ENCODE data around the gene GRK1.

Gene GRK1

DNA sequence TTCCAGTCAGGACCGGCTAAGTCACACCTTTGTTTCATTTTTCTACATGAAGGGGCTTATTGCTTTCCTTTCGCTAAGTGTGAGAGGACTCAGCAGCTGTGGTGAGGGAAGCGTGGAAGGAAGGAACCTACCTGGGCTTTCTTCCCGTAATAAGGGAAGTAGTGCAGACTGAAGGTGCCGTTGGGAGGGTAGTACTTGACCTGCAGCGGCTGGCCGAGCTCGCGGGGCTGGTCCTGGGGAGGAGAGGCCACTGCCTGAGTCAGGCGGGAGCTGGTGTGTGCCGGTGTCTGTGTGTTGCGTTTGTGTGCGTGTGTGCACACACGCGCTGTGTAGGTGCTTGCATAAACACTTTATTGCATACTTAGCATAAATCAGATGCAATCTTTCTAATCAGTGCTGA, 16.7 kb upstream of the GRK1 start:
- no peak for DNase-seq (ENCODE audit: low read depth)

DNA sequence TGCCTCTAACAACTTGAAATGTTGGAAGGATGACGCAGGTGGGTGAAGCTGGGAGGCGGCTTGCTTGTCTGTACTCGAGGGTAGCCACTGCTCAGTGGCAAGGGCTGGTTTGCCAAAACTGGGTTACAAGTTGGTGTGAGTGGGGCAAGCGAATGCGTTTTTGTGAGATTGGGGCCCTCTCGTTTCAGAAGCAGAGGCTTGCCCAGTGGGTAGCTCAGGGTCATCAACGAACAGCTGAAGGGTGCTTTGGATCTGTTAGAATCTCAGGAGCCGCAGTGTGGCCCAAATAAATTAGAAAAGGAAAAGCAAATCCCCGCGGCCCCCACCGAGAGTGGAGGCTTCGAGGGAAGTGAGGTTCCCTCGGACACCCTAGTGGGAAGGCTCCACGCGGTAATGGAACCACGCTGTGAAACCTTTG, 16.3 kb upstream of the GRK1 start:
- DNase-seq (ENCODE audit: low read depth), result no peak

GRCh38 chr13:113651511-113652403, 15.3 kb upstream of the GRK1 start:
- no peak for DNase-seq (ENCODE audit: low read depth)

DNA sequence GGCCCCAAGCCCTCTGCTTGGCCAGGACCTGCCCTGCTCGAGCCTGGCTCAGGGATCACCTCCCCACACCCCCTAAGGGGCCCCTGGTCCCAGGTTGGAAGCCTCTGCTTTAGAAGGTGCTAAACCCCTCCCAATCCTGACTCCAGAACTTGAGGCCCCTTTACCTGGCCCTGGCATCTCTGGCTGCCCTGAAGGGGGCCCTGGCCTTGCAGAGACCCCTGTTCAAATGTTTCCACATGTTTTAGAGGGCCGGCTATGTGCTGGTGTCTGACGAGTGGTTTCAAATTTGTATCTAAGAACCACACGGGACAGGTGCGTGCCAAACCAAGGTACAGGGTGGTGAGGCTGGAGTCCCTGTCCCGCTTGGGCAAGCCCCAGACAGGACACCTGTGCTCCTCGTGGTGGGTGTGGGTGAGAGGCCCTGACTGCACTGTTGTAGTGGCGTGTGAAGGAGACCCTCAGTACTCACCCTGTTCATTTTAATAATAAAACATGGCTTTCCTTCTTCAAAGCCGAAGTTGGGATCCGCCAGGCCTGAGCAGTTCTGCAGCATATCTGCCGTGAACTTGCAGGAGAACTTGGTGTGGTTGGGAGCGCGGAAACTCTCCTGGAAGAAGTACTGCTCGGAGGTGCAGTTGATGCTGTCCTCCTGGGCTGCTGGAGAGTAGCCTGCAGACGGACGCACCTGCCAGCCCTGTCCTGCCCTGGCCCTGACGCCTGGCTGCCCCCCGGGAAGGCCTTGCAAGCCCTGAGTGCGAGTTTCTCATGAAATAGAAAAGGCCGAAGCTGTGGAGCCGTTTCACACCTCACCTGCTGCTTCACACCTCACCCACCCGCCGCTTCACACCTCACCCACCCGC, 14.4 kb upstream of the GRK1 start:
- no peak for DNase-seq (ENCODE audit: low read depth)

DNA sequence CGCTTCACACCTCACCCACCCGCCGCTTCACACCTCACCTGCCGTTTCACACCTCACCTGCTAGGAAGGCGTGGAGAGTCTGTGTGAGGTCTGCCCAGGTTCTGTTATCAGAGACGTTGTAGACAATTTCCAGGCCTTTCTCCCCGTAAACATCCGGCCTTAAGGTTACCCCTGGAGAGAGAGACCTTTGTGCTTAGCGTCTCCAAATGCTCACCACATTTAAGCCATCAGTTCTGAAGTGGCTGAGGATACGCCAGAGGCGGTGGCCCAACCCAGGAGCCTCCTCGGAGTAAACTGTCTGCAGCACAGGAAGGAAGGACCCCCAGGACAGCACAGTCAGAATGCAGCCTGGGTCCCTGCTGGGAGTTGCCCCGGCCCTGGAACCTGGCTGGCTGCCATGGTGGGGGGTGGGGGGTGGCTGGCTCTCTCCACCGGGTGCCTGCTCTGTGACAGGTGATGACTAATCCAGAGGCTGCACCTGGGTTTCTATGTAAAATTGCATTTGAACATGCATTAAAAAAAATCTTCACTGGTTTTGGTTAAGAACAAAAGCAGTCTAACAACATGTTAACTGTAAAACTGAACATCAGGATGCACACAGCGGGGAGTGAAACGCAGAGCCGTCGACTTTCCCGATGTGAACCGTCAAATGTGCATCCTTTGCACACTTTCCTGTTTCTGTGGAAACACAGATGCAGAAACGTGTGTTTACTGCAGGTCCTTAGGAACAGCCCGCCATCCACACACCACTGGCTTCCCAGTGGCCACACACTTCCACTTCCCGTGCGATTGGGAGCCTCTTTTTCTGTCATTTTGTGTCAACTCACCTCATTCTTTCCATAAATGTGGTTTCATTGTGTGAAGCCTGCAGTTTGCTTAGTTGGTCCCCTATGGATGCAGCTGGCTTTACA, 13.5 kb upstream of the GRK1 start:
- no peak for DNase-seq (ENCODE audit: low read depth)

GRCh38 chr13:113654175-113654560, 12.9 kb upstream of the GRK1 start:
- no peak for DNase-seq (ENCODE audit: low read depth)

DNA sequence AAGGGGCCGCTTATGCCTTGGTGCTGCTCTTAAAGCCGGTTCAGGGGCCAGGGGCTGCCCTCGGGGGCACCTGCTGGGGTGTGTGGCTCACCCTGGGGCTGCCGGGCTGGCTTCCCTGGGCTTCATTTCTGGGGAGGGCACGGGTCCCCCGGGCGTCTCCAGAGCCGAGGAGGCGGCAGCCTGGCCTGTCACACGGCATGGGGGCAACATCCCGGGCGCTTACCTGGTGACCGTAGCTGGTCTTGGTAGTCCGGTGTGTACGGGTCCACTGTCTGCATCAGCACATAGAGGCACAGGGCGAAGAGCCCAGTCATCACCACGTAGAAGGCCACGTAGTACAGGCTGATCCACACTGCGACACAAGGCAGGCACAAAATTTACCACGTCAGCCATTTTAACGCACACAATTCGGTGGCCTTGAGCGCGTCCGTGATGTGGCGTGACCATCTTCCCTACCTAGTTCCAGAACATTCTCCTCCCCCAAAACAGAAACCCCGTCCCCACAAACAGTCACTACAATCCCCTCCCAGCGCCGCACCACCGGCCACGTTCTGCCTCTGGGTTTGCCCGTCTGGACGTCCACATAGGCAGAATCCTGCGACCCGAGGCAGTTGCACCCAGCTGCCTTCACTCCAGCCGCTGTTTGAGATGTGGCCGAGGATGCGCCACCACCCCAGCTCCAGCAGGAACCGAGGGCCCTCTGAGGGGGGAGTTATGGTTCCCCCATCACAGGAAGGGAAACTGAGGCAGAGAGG, 12.3 kb upstream of the GRK1 start:
- DNase-seq (ENCODE audit: low read depth), result no peak

- DNase-seq (ENCODE audit: low read depth), result no peak
Measured at GRCh38 chr13:113655346-113656002, 11.5 kb upstream of the GRK1 start.

- no peak for DNase-seq (ENCODE audit: low read depth)
Measured at GRCh38 chr13:113656003-113656588, 10.9 kb upstream of the GRK1 start.

DNA sequence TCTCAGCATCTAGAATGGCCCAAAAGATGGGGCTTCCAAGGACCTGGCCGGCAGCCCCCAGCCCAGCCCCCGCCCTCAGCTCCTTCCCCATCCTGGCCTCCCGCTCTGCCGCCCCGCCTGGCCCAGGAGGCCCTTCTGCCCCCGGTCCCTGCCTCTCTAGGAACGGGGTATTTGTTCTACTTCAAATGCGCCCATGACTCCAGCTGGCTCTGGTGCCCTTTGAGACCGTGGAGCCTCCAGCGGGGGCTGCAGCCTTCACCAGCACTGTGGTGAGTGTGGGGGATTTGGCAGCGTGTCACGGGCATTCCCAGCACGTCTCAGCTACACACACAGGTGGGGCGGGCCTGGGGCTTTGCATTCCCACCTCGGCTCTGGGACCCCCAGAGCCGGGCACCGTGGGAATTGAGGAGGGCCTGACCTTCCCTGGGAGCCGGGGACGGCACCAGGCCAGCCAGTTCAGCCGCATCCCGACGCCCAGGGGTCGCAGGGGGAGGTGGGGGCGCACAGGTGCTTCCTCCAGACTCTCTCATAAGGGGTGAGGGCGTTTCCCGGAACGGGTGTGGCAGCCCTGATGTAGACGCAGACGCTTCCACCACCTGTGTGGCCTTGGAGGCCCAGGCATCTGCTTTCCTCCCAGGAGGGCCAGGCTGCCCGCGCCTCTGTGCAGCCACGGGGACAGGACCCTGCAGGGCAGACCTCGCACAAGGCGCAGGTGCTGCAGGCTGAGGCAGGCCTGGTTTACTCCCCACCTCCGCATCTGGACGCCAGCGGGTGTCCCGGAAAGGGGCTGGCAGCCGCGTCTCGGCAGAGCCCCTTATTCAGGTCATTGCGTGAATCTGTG, 10.0 kb upstream of the GRK1 start:
- no peak for DNase-seq (ENCODE audit: low read depth)

GRCh38 chr13:113657851-113658741, 8.9 kb upstream of the GRK1 start, which contains the start of gene ATP4B:
TSS of gene ATP4B (minus strand) at chr13:113658198. CDS start at chr13:113658144, 54 bp downstream.
- no peak for DNase-seq (ENCODE audit: low read depth)

- no peak for DNase-seq (ENCODE audit: low read depth)
Measured at GRCh38 chr13:113658836-113659235, 8.2 kb upstream of the GRK1 start.

GRCh38 chr13:113659337-113659736, 7.7 kb upstream of the GRK1 start:
- DNase-seq (ENCODE audit: low read depth), result no peak

GRCh38 chr13:113660066-113660465, 7.0 kb upstream of the GRK1 start:
- no peak for DNase-seq (ENCODE audit: low read depth)

DNA sequence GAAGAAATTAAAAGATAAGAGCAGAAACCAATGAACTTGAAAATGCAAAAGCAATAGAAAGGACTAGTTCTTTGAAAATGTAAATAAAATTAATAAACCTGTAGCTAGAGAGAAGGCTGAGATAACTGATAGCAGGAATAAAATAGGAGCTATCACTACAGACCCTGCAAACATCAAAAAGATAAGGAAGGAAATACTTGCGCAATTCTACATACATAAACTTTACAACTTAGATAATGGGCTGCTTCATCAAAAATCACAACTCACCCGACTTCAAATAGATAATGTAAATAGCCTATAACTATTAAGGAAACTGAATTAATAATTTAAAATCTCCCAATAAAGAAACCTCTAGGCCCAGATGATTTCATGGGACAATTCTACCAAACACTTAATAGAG, 5.5 kb upstream of the GRK1 start:
- no peak for DNase-seq (ENCODE audit: low read depth)

- DNase-seq (ENCODE audit: low read depth), result no peak
Measured at GRCh38 chr13:113663934-113664333, 3.1 kb upstream of the GRK1 start.

GRCh38 chr13:113664751-113665596, 2.0 kb upstream of the GRK1 start:
- DNase-seq (ENCODE audit: low read depth), result no peak
